Measurements from ENCODE around the gene MRPL11. TPM values are rescaled to one million over a fixed set of nuclear protein-coding genes. Genes with fewer than 3 reads are reported as not detected.
"Not testable (repeated sequence)": the region's sequence is repeated elsewhere in the genome, so short reads cannot be mapped to it uniquely, and the experiment has no call there.

The MRPL11 gene
- polyA plus RNA-seq, 4 donors = 57.0 to 118 (median 64.1) TPM

DNA sequence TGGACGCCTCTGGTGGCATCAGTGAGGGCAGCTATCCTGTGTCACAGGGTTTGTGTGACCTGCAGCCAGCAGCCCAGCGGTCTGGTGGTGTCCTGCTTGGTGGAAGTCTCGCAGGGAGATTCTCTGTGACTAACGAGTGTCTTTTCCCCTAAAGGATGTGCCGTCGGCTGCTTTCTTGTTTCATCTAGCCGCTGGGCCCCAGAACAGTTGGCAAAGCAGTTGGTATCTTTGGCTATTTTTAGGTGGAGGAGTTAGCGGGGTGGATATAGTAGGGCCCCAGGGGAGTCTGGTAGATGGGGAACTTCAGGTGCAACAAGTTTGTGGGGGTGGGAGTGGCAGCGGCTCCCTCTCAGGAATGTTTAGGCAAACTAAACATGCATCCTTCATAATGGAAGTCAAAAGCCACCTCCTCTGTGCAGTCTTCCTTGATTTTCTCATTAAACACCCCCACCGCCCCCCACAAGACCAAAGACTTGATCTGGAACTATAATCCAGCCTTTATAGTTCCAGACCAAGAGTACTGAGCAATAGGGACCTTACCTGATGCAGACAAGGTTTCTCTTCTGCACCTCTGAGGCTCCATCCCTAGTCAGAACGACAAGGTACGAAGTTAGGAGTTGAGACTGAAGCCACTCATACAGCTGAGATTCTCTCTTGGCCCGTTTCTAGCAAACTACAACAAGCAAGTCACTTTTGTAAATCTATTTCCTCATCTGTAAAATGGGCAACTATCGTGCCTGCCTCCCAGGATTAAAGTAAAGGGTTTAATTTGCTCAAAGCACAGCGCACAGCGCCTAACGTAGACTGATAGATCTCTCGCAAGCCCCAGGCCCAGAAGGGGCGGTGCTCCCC, 27.0 kb upstream of the MRPL11 start:
- peaks cover 0 to 8% (median 0%) of the 10 kb centered on the region in 3 donors for H3K36me3 ChIP-seq (ENCODE audit: control insufficient read depth in 3 of 3, insufficient read depth in 2 of 3, low read depth in 1 of 3, low read length in 3 of 3)
- H3K27ac ChIP-seq (ENCODE audit: low read depth in 1 of 3, low read length in 2 of 3) = no peak overlapping the region
- peaks cover 0 to 9% of the 10 kb centered on the region in 2 donors for H3K9me3 ChIP-seq (ENCODE audit: control insufficient read depth in 2 of 2, insufficient read depth in 1 of 2, low read depth in 1 of 2, low read length in 1 of 2)
- H3K4me1 ChIP-seq (ENCODE audit: control insufficient read depth in 3 of 3, insufficient read depth in 2 of 3, low read depth in 1 of 3, low read length in 2 of 3) = peaks cover 0 to 8% (median 0%) of the 10 kb centered on the region in 3 donors
- no peak for FAIRE-seq
- H3K27me3 ChIP-seq (ENCODE audit: control insufficient read depth in 3 of 3, insufficient read depth in 3 of 3, low read length in 3 of 3) = peaks cover 0 to 13% (median 0%) of the 10 kb centered on the region in 3 donors
- no peak for DNase-seq
- peak overlapping the region in 2 of 3 donors; percentile 75 to 89 for H3K4me3 ChIP-seq (ENCODE audit: low read depth in 1 of 3, low read length in 3 of 3)
- 45 to 59% (median 53%) methylated on average over 19 of the region's 19 CpGs for WGBS, 3 donors

- DNase-seq (no peak), FAIRE-seq (no peak)
- H3K4me3 ChIP-seq (ENCODE audit: low read depth in 1 of 3, low read length in 3 of 3) = no peak overlapping the region
- 92 to 100% (median 100%) methylated on average over 1 of the region's 1 CpG for WGBS, 3 donors
- H3K4me1 ChIP-seq (ENCODE audit: control insufficient read depth in 3 of 3, insufficient read depth in 2 of 3, low read depth in 1 of 3, low read length in 2 of 3) = peaks cover 0 to 8% (median 0%) of the 10 kb centered on the region in 3 donors
- peaks cover 0 to 13% (median 0%) of the 10 kb centered on the region in 3 donors for H3K27me3 ChIP-seq (ENCODE audit: control insufficient read depth in 3 of 3, insufficient read depth in 3 of 3, low read length in 3 of 3)
- no peak overlapping the region for H3K27ac ChIP-seq (ENCODE audit: low read depth in 1 of 3, low read length in 2 of 3)
- H3K36me3 ChIP-seq (ENCODE audit: control insufficient read depth in 3 of 3, insufficient read depth in 2 of 3, low read depth in 1 of 3, low read length in 3 of 3) = peaks cover 0 to 4% (median 0%) of the 10 kb centered on the region in 3 donors
- peaks cover 0 to 9% of the 10 kb centered on the region in 2 donors for H3K9me3 ChIP-seq (ENCODE audit: control insufficient read depth in 2 of 2, insufficient read depth in 1 of 2, low read depth in 1 of 2, low read length in 1 of 2)
These were observed 26.3 kb upstream of the MRPL11 start for GRCh38 chr11:66464916-66465315.

GRCh38 chr11:66464116-66464515, 25.5 kb upstream of the MRPL11 start:
- H3K4me1 ChIP-seq (ENCODE audit: control insufficient read depth in 3 of 3, insufficient read depth in 2 of 3, low read depth in 1 of 3, low read length in 2 of 3); H3K9me3 ChIP-seq (ENCODE audit: control insufficient read depth in 2 of 2, insufficient read depth in 1 of 2, low read depth in 1 of 2, low read length in 1 of 2); DNase-seq; H3K4me3 ChIP-seq (ENCODE audit: low read depth in 1 of 3, low read length in 3 of 3); H3K36me3 ChIP-seq (ENCODE audit: control insufficient read depth in 3 of 3, insufficient read depth in 2 of 3, low read depth in 1 of 3, low read length in 3 of 3); FAIRE-seq; H3K27ac ChIP-seq (ENCODE audit: low read depth in 1 of 3, low read length in 2 of 3): not testable (repeated sequence)
- peaks cover 0 to 13% (median 0%) of the 10 kb centered on the region in 3 donors for H3K27me3 ChIP-seq (ENCODE audit: control insufficient read depth in 3 of 3, insufficient read depth in 3 of 3, low read length in 3 of 3)
- WGBS, 3 donors = 66 to 82% (median 75%) methylated on average over 5 of the region's 5 CpGs

GRCh38 chr11:66462911-66463310, 24.3 kb upstream of the MRPL11 start:
- DNase-seq = no peak
- no peak for FAIRE-seq
- no peaks in the 10 kb centered on the region for H3K36me3 ChIP-seq (ENCODE audit: control insufficient read depth in 3 of 3, insufficient read depth in 2 of 3, low read depth in 1 of 3, low read length in 3 of 3)

DNA sequence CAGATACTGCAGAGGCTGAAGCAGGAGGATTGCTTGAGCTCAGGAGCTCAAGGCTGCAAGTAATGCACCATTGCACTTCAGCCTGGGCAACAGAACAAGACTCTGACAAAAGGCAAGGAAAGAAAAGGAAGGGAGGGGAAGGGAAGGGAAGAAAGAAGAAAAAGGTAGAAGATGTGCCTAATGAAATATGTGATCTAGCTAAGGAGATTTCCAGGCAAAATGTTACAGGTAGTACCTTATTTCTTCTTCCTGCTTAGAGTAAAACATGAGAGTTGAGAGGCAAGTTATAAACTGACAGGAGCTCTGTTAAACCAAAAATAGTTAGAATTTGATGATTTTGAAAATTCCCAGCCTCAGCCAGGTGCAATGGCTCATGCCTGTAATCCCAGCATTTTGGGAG, 23.4 kb upstream of the MRPL11 start:
- Histone ChIP-seq H3K9me3 (ENCODE audit: control insufficient read depth in 2 of 2, insufficient read depth in 1 of 2, low read depth in 1 of 2, low read length in 1 of 2) (peaks cover 0 to 9% of the 10 kb centered on the region in 2 donors), H3K27me3 (ENCODE audit: control insufficient read depth in 3 of 3, insufficient read depth in 3 of 3, low read length in 3 of 3) (peaks cover 0 to 13% (median 0%) of the 10 kb centered on the region in 3 donors), H3K4me1 (ENCODE audit: control insufficient read depth in 3 of 3, insufficient read depth in 2 of 3, low read depth in 1 of 3, low read length in 2 of 3) (no peaks in the 10 kb centered on the region), H3K4me3 (ENCODE audit: low read depth in 1 of 3, low read length in 3 of 3) (no peak overlapping the region), H3K27ac (ENCODE audit: low read depth in 1 of 3, low read length in 2 of 3) (no peak overlapping the region), H3K36me3 (ENCODE audit: control insufficient read depth in 3 of 3, insufficient read depth in 2 of 3, low read depth in 1 of 3, low read length in 3 of 3) (no peaks in the 10 kb centered on the region)
- DNase-seq (no peak), FAIRE-seq (no peak)

More at GRCh38 chr11:66462911-66463310, 24.3 kb upstream of the MRPL11 start:
- H3K27me3 ChIP-seq (ENCODE audit: control insufficient read depth in 3 of 3, insufficient read depth in 3 of 3, low read length in 3 of 3) = peaks cover 0 to 13% (median 0%) of the 10 kb centered on the region in 3 donors
- H3K27ac ChIP-seq (ENCODE audit: low read depth in 1 of 3, low read length in 2 of 3) = no peak overlapping the region
- H3K9me3 ChIP-seq (ENCODE audit: control insufficient read depth in 2 of 2, insufficient read depth in 1 of 2, low read depth in 1 of 2, low read length in 1 of 2) = peaks cover 0 to 9% of the 10 kb centered on the region in 2 donors
- H3K4me1 ChIP-seq (ENCODE audit: control insufficient read depth in 3 of 3, insufficient read depth in 2 of 3, low read depth in 1 of 3, low read length in 2 of 3) = peaks cover 0 to 7% (median 0%) of the 10 kb centered on the region in 3 donors
- WGBS, 3 donors = 87 to 97% (median 90%) methylated on average over 3 of the region's 3 CpGs
- no peak overlapping the region for H3K4me3 ChIP-seq (ENCODE audit: low read depth in 1 of 3, low read length in 3 of 3)

DNA sequence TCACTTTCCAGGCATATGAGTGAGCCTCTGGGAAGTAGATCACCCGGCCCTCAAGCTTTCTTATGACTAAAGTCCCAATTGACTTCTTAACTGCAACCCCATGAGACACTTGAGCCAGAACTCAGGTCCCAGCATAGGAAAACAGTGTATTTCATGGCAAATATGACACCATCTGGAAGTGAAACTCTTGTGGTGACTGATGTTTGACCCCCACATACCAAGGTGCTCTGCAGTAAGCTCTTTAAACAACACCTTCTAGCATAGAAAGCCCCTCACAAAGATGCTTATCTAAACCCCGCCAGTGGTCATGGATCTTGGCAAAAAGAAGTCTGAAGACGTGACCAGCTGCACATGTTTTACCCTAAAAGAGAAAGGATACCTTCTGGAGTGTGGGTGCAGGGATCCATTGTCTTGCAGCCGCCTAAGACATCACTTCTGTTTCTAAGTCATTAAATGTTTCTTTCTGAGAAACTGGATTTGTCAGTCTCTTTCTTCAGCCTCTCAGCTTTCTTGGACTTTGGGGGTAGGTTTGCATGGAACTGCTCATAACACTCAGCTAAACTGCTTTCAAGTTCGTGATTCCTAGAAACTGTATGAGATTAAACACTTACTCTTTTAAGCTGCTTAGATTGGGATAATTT, 20.6 kb upstream of the MRPL11 start:
- no peaks in the 10 kb centered on the region for H3K36me3 ChIP-seq (ENCODE audit: control insufficient read depth in 3 of 3, insufficient read depth in 2 of 3, low read depth in 1 of 3, low read length in 3 of 3)
- no peak overlapping the region for H3K27ac ChIP-seq (ENCODE audit: low read depth in 1 of 3, low read length in 2 of 3)
- no peaks in the 10 kb centered on the region for H3K4me1 ChIP-seq (ENCODE audit: control insufficient read depth in 3 of 3, insufficient read depth in 2 of 3, low read depth in 1 of 3, low read length in 2 of 3)
- H3K4me3 ChIP-seq (ENCODE audit: low read depth in 1 of 3, low read length in 3 of 3) = no peak overlapping the region
- H3K9me3 ChIP-seq (ENCODE audit: control insufficient read depth in 2 of 2, insufficient read depth in 1 of 2, low read depth in 1 of 2, low read length in 1 of 2) = peaks cover 0 to 9% of the 10 kb centered on the region in 2 donors
- H3K27me3 ChIP-seq (ENCODE audit: control insufficient read depth in 3 of 3, insufficient read depth in 3 of 3, low read length in 3 of 3) = no peaks in the 10 kb centered on the region
- WGBS, 3 donors = 31 to 53% (median 45%) methylated on average over 5 of the region's 5 CpGs
- DNase-seq (no peak), FAIRE-seq (no peak)

DNA sequence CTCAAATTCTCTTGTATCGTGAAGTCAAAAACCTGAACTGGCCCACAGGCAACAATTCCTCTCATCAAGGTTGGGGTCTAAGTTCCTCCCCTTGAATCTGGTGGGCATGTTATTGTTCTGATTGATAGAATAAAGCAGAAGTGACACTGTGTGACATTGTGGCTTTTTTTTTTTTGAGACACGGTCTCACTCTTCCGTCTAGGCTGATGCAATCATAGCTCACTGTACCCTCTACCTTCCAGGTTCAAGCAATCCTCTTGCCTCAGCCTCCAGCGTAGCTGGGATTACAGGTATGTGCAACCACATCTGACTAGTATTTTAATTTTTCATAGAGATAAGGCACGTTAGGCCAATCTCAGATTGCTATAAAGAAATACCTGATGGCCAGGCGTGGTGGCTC, 19.2 kb upstream of the MRPL11 start:
- Histone ChIP-seq H3K27me3 (ENCODE audit: control insufficient read depth in 3 of 3, insufficient read depth in 3 of 3, low read length in 3 of 3) (peaks cover 0 to 3% (median 0%) of the 10 kb centered on the region in 3 donors), H3K9me3 (ENCODE audit: control insufficient read depth in 2 of 2, insufficient read depth in 1 of 2, low read depth in 1 of 2, low read length in 1 of 2) (peaks cover 0 to 5% of the 10 kb centered on the region in 2 donors), H3K4me3 (ENCODE audit: low read depth in 1 of 3, low read length in 3 of 3) (no peak overlapping the region), H3K27ac (ENCODE audit: low read depth in 1 of 3, low read length in 2 of 3) (no peak overlapping the region), H3K36me3 (ENCODE audit: control insufficient read depth in 3 of 3, insufficient read depth in 2 of 3, low read depth in 1 of 3, low read length in 3 of 3) (no peaks in the 10 kb centered on the region), H3K4me1 (ENCODE audit: control insufficient read depth in 3 of 3, insufficient read depth in 2 of 3, low read depth in 1 of 3, low read length in 2 of 3) (no peaks in the 10 kb centered on the region)
- FAIRE-seq = no peak
- WGBS, 3 donors = 77 to 80% (median 79%) methylated on average over 6 of the region's 6 CpGs
- no peak for DNase-seq

- 36 to 46% (median 41%) methylated on average over 3 of the region's 3 CpGs for WGBS, 3 donors
- Histone ChIP-seq H3K4me3 (ENCODE audit: low read depth in 1 of 3, low read length in 3 of 3) (no peak overlapping the region), H3K4me1 (ENCODE audit: control insufficient read depth in 3 of 3, insufficient read depth in 2 of 3, low read depth in 1 of 3, low read length in 2 of 3) (no peaks in the 10 kb centered on the region), H3K9me3 (ENCODE audit: control insufficient read depth in 2 of 2, insufficient read depth in 1 of 2, low read depth in 1 of 2, low read length in 1 of 2) (peaks cover 0 to 5% of the 10 kb centered on the region in 2 donors), H3K27ac (ENCODE audit: low read depth in 1 of 3, low read length in 2 of 3) (no peak overlapping the region), H3K36me3 (ENCODE audit: control insufficient read depth in 3 of 3, insufficient read depth in 2 of 3, low read depth in 1 of 3, low read length in 3 of 3) (no peaks in the 10 kb centered on the region), H3K27me3 (ENCODE audit: control insufficient read depth in 3 of 3, insufficient read depth in 3 of 3, low read length in 3 of 3) (peaks cover 0 to 9% (median 0%) of the 10 kb centered on the region in 3 donors)
- FAIRE-seq (no peak), DNase-seq (no peak)
These were observed 16.2 kb upstream of the MRPL11 start for GRCh38 chr11:66454828-66455227.
